ENCODE measurements around the gene TMEM229B.

Gene TMEM229B

GRCh38 chr14:67487937-67488893 lies at the start of gene TMEM229B:
Gene TMEM229B, minus strand, starts transcription at chr14:67488721. Its CDS starts 14,798 bp downstream, at chr14:67473923.
- H2AFZ ChIP-seq (ENCODE audit: low read depth, low read length) = no peak within 1 kb of the TSS
- peaks cover 19% of the 10 kb centered on the region for H3K36me3 ChIP-seq (replicated peaks; ENCODE audit: low read depth, low read length)
- no peaks in the 10 kb centered on the region for H3K79me2 ChIP-seq (ENCODE audit: low read length)
- H3K4me1 ChIP-seq (ENCODE audit: low read length) = peaks cover 32% of the 10 kb centered on the region
- peaks cover 65% of the 10 kb centered on the region for H3K27me3 ChIP-seq (ENCODE audit: low read depth, low read length)
- H3K4me3 ChIP-seq (ENCODE audit: low read length) = peak within 1 kb of the TSS; percentile 72
- peak within 1 kb of the TSS; percentile 93 for H3K4me2 ChIP-seq (ENCODE audit: low read length)
- H3K9ac ChIP-seq (ENCODE audit: low read length) = peak within 1 kb of the TSS; percentile 63; the same call in 1 of the 2 replicates
- H4K20me1 ChIP-seq (ENCODE audit: insufficient read depth, low read length) = peaks cover 7% of the 10 kb centered on the region; the same call in 1 of the 2 replicates
- H3K27ac ChIP-seq (ENCODE audit: low read length) = peak within 1 kb of the TSS; percentile 85
- H3K9me3 ChIP-seq (ENCODE audit: insufficient read depth, low read length) = peaks cover 23% of the 10 kb centered on the region; the same call in 1 of the 2 replicates
- TF ChIP-seq CTCF (IDR thresholded peaks at IDR 0.05; ENCODE audit: low read depth, low read length) (no peak), EZH2phosphoT487 (IDR thresholded peaks at IDR 0.05; ENCODE audit: low read depth) (0 out of 2 replicates have a peak, but pooled peaks have one; percentile 58)

GRCh38 chr14:67537736-67538135 lies 49.2 kb upstream of the TMEM229B start:
- no peak overlapping the region for H3K27ac ChIP-seq (ENCODE audit: low read length)

GRCh38 chr14:67536087-67536486 lies 47.6 kb upstream of the TMEM229B start:
- TF ChIP-seq EZH2phosphoT487 (IDR thresholded peaks at IDR 0.05; ENCODE audit: low read depth) (no peak), CTCF (IDR thresholded peaks at IDR 0.05; ENCODE audit: low read depth, low read length) (no peak)
- H3K36me3 ChIP-seq (replicated peaks; ENCODE audit: low read depth, low read length) = no peaks in the 10 kb centered on the region
- no peak overlapping the region for H3K9ac ChIP-seq (ENCODE audit: low read length)
- peaks cover 54% of the 10 kb centered on the region for H3K27me3 ChIP-seq (ENCODE audit: low read depth, low read length)
- H4K20me1 ChIP-seq (ENCODE audit: insufficient read depth, low read length) = no peaks in the 10 kb centered on the region
- no peaks in the 10 kb centered on the region for H3K79me2 ChIP-seq (ENCODE audit: low read length)
- H3K9me3 ChIP-seq (ENCODE audit: insufficient read depth, low read length) = no peaks in the 10 kb centered on the region
- H3K4me1 ChIP-seq (ENCODE audit: low read length) = peaks cover 7% of the 10 kb centered on the region
- no peak overlapping the region for H2AFZ ChIP-seq (ENCODE audit: low read depth, low read length)
- no peak overlapping the region for H3K4me2 ChIP-seq (ENCODE audit: low read length)
- H3K4me3 ChIP-seq (ENCODE audit: low read length) = no peak overlapping the region
- H3K27ac ChIP-seq (ENCODE audit: low read length) = no peak overlapping the region

More at GRCh38 chr14:67537736-67538135, 49.2 kb upstream of the TMEM229B start:
- no peak overlapping the region for H3K4me2 ChIP-seq (ENCODE audit: low read length)
- H3K9ac ChIP-seq (ENCODE audit: low read length) = no peak overlapping the region
- H3K4me3 ChIP-seq (ENCODE audit: low read length) = no peak overlapping the region
- H3K4me1 ChIP-seq (ENCODE audit: low read length) = peaks cover 11% of the 10 kb centered on the region; the same call in 1 of the 2 replicates
- no peaks in the 10 kb centered on the region for H3K36me3 ChIP-seq (replicated peaks; ENCODE audit: low read depth, low read length)
- H3K9me3 ChIP-seq (ENCODE audit: insufficient read depth, low read length) = no peaks in the 10 kb centered on the region
- peaks cover 54% of the 10 kb centered on the region for H3K27me3 ChIP-seq (ENCODE audit: low read depth, low read length)
- TF ChIP-seq CTCF (IDR thresholded peaks at IDR 0.05; ENCODE audit: low read depth, low read length) (no peak), EZH2phosphoT487 (IDR thresholded peaks at IDR 0.05; ENCODE audit: low read depth) (no peak)
- H2AFZ ChIP-seq (ENCODE audit: low read depth, low read length) = no peak overlapping the region
- no peaks in the 10 kb centered on the region for H4K20me1 ChIP-seq (ENCODE audit: insufficient read depth, low read length)
- H3K79me2 ChIP-seq (ENCODE audit: low read length) = no peaks in the 10 kb centered on the region

GRCh38 chr14:67533754-67534085 lies 45.2 kb upstream of the TMEM229B start:
- peak overlapping the region; percentile 55 for H3K9ac ChIP-seq (ENCODE audit: low read length)
- peak overlapping the region; percentile 44; the same call in 1 of the 2 replicates for H2AFZ ChIP-seq (ENCODE audit: low read depth, low read length)
- H3K4me2 ChIP-seq (ENCODE audit: low read length) = peak overlapping the region; percentile 91
- no peaks in the 10 kb centered on the region for H3K79me2 ChIP-seq (ENCODE audit: low read length)
- no peaks in the 10 kb centered on the region for H4K20me1 ChIP-seq (ENCODE audit: insufficient read depth, low read length)
- peaks cover 59% of the 10 kb centered on the region for H3K27me3 ChIP-seq (ENCODE audit: low read depth, low read length)
- TF ChIP-seq EZH2phosphoT487 (IDR thresholded peaks at IDR 0.05; ENCODE audit: low read depth) (no peak), CTCF (IDR thresholded peaks at IDR 0.05; ENCODE audit: low read depth, low read length) (no peak)
- H3K4me1 ChIP-seq (ENCODE audit: low read length) = peaks cover 7% of the 10 kb centered on the region
- no peaks in the 10 kb centered on the region for H3K9me3 ChIP-seq (ENCODE audit: insufficient read depth, low read length)
- peak overlapping the region; percentile 92 for H3K4me3 ChIP-seq (ENCODE audit: low read length)
- H3K27ac ChIP-seq (ENCODE audit: low read length) = no peak overlapping the region
- no peaks in the 10 kb centered on the region for H3K36me3 ChIP-seq (replicated peaks; ENCODE audit: low read depth, low read length)

Data from OCI-LY3 (cell line).